MCF 10A (cell line): ENCODE data around the gene ABRACL. TPM values are rescaled to one million over a fixed set of nuclear protein-coding genes. Genes with fewer than 3 reads are reported as not detected.

Experiments used
- BruUV-seq: library from RNA; stranded (reverse); fragments of 400-500 nt; replicated peaks from 2 replicates; lab custom pipeline; 2021; lab: Mats Ljungman, UMichigan
- CTCF ChIA-PET: fragments of 300-600 bp; sonication (Branson Sonifier 250); formaldehyde crosslinking; extraction: SDS; loops from one replicate; lab custom pipeline; 2021; ENCODE audit warnings: antibody characterized with exemption, inconsistent platforms; lab: Yijun Ruan, JAX
- POLR2A ChIA-PET: fragments of 300-600, 350-650 bp; sonication (Branson Sonifier 250); formaldehyde crosslinking; extraction: SDS; loops from one replicate; lab custom pipeline; 2020; ENCODE audit warnings: antibody characterized with exemption, inconsistent platforms; lab: Yijun Ruan, JAX
- DNase-seq: peaks from one replicate; pipeline ENCODE4 v3.0.0-alpha.2; 2018; ENCODE audit not compliant: unreplicated experiment
- H3K27ac Mint-ChIP-seq: one replicate; pipeline ENCODE4 v1.8.0; 2022; ENCODE audit warnings: mild to moderate bottlenecking, low read depth, mixed read lengths; ENCODE audit not compliant: unreplicated experiment
- H3K27me3 Mint-ChIP-seq: one replicate; pipeline ENCODE4 v1.8.0; 2022; ENCODE audit warnings: mixed read lengths; ENCODE audit not compliant: insufficient read depth, unreplicated experiment
- H3K36me3 Mint-ChIP-seq: one replicate; pipeline ENCODE4 v1.8.0; 2022; ENCODE audit warnings: mild to moderate bottlenecking, moderate library complexity, mixed read lengths; ENCODE audit not compliant: insufficient read depth, unreplicated experiment
- H3K4me1 Mint-ChIP-seq: one replicate; pipeline ENCODE4 v1.8.0; 2022; ENCODE audit warnings: mixed read lengths; ENCODE audit not compliant: insufficient read depth, unreplicated experiment
- H3K4me3 Mint-ChIP-seq: one replicate; pipeline ENCODE4 v1.8.0; 2022; ENCODE audit warnings: mild to moderate bottlenecking, moderate library complexity, mixed read lengths; ENCODE audit not compliant: unreplicated experiment
- H3K9me3 Mint-ChIP-seq: one replicate; pipeline ENCODE4 v1.8.0; 2022; ENCODE audit warnings: mixed read lengths; ENCODE audit not compliant: unreplicated experiment
- CTCF ChIP-seq: fragments of 200-600 bp; IDR thresholded peaks from one replicate; pipeline ENCODE4 v1.8.0; 2022; ENCODE audit warnings: antibody characterized with exemption, mild to moderate bottlenecking; ENCODE audit not compliant: unreplicated experiment
- intact Hi-C: fragments of 100-400 bp; cut with micrococcal nuclease; formaldehyde crosslinking; loops from 2 replicates; pipeline ENCODE4 v1.14.1; 2022
- total RNA-seq: library from RNA; stranded (reverse); gene quantifications from 2 replicates; pipeline ENCODE4 v1.2.3, GENCODE V29; 2022

ABRACL gene
- total RNA-seq, 1 experiment from 2014 or later: 24.0 TPM

DNA sequence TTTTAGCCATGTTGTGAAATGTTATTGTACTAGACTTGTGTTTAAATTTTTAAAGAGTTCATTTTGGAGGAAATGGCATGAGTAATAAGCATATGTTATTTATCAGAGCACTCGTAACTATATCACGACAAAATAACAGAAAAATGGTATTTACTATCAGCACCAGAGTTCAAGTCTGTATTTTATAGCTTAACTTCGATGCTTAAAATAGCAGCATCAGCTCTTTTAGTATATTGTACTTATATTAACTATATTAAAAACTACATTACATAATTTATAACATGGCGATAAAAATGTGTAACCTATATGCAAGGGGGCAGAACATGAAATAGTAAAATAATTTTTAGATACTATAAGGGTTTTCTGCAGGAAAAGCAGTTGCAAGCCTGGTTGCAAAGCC, 52.9 kb downstream of the ABRACL start:
- Mint-ChIP-seq H3K4me1 (no peaks in the 10 kb centered on the region), H3K4me3 (no peak overlapping the region), H3K27me3 (no peaks in the 10 kb centered on the region), H3K9me3 (no peaks in the 10 kb centered on the region), H3K36me3 (no peaks in the 10 kb centered on the region), H3K27ac (no peak overlapping the region)
- BruUV-seq: no TSS peak
- no peak for DNase-seq
- ChIA-PET POLR2A (interaction anchor here (1.2 kb wide), 1 partner anchor 13 kb away, joined by 3 read pairs; no protein-coding TSS in a partner anchor), CTCF (interaction anchor here (0.6 kb wide), 2 partner anchors 21 to 80 kb away, joined by 3 read pairs; no protein-coding TSS in a partner anchor)
- intact Hi-C loops: no loop called here
- TF ChIP-seq CTCF: no peak

- ChIA-PET POLR2A (no interaction called here), CTCF (no interaction called here)
- Mint-ChIP-seq H3K27me3 (peaks cover 4% of the 10 kb centered on the region), H3K4me3 (no peak overlapping the region), H3K36me3 (no peaks in the 10 kb centered on the region), H3K4me1 (no peaks in the 10 kb centered on the region), H3K9me3 (no peaks in the 10 kb centered on the region), H3K27ac (no peak overlapping the region)
- BruUV-seq: no TSS peak
- TF ChIP-seq CTCF: no peak
- no peak for DNase-seq
- intact Hi-C loops: no loop called here
These were observed 53.8 kb downstream of the ABRACL start for GRCh38 chr6:139082370-139082769.

- CTCF ChIA-PET: no interaction called here
- H3K27me3 Mint-ChIP-seq: peaks cover 17% of the 10 kb centered on the region
These were observed 63.3 kb downstream of the ABRACL start for GRCh38 chr6:139091826-139092225.

More at GRCh38 chr6:139091826-139092225, 63.3 kb downstream of the ABRACL start:
- intact Hi-C loops: no loop called here
- Mint-ChIP-seq H3K27ac (no peak overlapping the region), H3K36me3 (no peaks in the 10 kb centered on the region), H3K9me3 (no peaks in the 10 kb centered on the region), H3K4me1 (no peaks in the 10 kb centered on the region), H3K4me3 (no peak overlapping the region)
- POLR2A ChIA-PET: no interaction called here
- no peak for TF ChIP-seq CTCF
- no peak for DNase-seq
- BruUV-seq: no TSS peak

Other genes starting within 250 kb of the ABRACL start
- not detected in 2 replicates for gene ECT2L, start 232.7 kb upstream of the ABRACL start, total RNA-seq
- gene REPS1, start 40.5 kb upstream of the ABRACL start, total RNA-seq: 54.8 and 65.3 TPM in 2 replicates
- 11.1 and 11.5 TPM in 2 replicates for gene HECA, start 106.3 kb downstream of the ABRACL start, total RNA-seq